SU-DHL-6 (cell line): ENCODE measurements around the gene CHRM5.

Experiments used
- H2AFZ ChIP-seq: fragments of 200-600 bp; sonication (generic); 2 replicates; pipeline ENCODE4 v1.6.1; 2014; ENCODE audit warnings: low read depth, mild to moderate bottlenecking, moderate library complexity, mixed read lengths, antibody characterized with exemption, low read length; ENCODE audit not compliant: severe bottlenecking
- H3F3A ChIP-seq: fragments of 200-600 bp; shearing (Covaris generic); 2 replicates; pipeline ENCODE4 v1.6.0; 2016; ENCODE audit warnings: antibody characterized with exemption, mild to moderate bottlenecking; ENCODE audit not compliant: insufficient read depth
- H3K27ac ChIP-seq: fragments of 200-600 bp; sonication (generic); 2 replicates; pipeline ENCODE4 v1.5.1; 2016; ENCODE audit warnings: low read depth, mild to moderate bottlenecking, low read length, moderate library complexity, mixed read lengths
- H3K27me3 ChIP-seq: fragments of 200-600 bp; sonication (generic), shearing (Covaris generic); 2 replicates; pipeline ENCODE4 v1.6.0; 2014; ENCODE audit warnings: mild to moderate bottlenecking, low read length
- H3K36me3 ChIP-seq: fragments of 200-600 bp; sonication (generic); 2 replicates; pipeline ENCODE4 v1.6.1; 2014; ENCODE audit warnings: mild to moderate bottlenecking, low read length, mixed read lengths
- H3K4me2 ChIP-seq: fragments of 300-600, 200-600 bp; shearing (Covaris generic), sonication (generic); 2 replicates; pipeline ENCODE4 v1.6.0; 2014; ENCODE audit warnings: low read length, low read depth, mild to moderate bottlenecking; ENCODE audit not compliant: poor library complexity, severe bottlenecking
- H3K4me3 ChIP-seq: fragments of 200-600 bp; sonication (generic); 2 replicates; pipeline ENCODE4 v1.5.1; 2014; ENCODE audit warnings: antibody characterized with exemption, low read length, mild to moderate bottlenecking, mixed read lengths; ENCODE audit not compliant: insufficient read depth, poor library complexity, severe bottlenecking
- H3K79me2 ChIP-seq: fragments of 200-600 bp; sonication (generic); 2 replicates; pipeline ENCODE4 v1.6.1; 2014; ENCODE audit warnings: mild to moderate bottlenecking, low read length, moderate library complexity; ENCODE audit not compliant: insufficient read depth
- H3K9ac ChIP-seq: fragments of 200-600 bp; sonication (generic); 2 replicates; pipeline ENCODE4 v1.7.0; 2014; ENCODE audit warnings: mild to moderate bottlenecking, low read length
- H3K9me2 ChIP-seq: fragments of 200-600 bp; sonication (generic); replicated peaks from 2 replicates; pipeline ENCODE4 v1.6.1; 2014; ENCODE audit warnings: low read length; ENCODE audit not compliant: insufficient read depth
- H3K9me3 ChIP-seq: fragments of 200-600 bp; sonication (generic); 2 replicates; pipeline ENCODE4 v1.6.1; 2014; ENCODE audit warnings: low read length, mixed read lengths; ENCODE audit not compliant: insufficient read depth
- H4K20me1 ChIP-seq: fragments of 200-600 bp; sonication (generic); 2 replicates; pipeline ENCODE4 v1.6.1; 2014; ENCODE audit warnings: low read depth, mild to moderate bottlenecking, antibody characterized with exemption, low read length, moderate library complexity, mixed read lengths
- EZH2phosphoT487 ChIP-seq: fragments of 200-600 bp; sonication (generic), shearing (Covaris generic); conservative IDR thresholded peaks from 2 replicates; pipeline ENCODE4 v1.6.1; 2018; ENCODE audit warnings: mild to moderate bottlenecking, antibody characterized with exemption, low read length, moderate library complexity, mixed read lengths
- TF ChIP-seq, protein P1 (sequence below): fragments of 200-600 bp; sonication (generic); IDR thresholded peaks from one replicate; pipeline ENCODE4 v1.5.1; 2017; ENCODE audit warnings: antibody characterized with exemption, mild to moderate bottlenecking, low read length, moderate library complexity; ENCODE audit not compliant: insufficient read depth, poor library complexity, severe bottlenecking

Gene CHRM5

DNA sequence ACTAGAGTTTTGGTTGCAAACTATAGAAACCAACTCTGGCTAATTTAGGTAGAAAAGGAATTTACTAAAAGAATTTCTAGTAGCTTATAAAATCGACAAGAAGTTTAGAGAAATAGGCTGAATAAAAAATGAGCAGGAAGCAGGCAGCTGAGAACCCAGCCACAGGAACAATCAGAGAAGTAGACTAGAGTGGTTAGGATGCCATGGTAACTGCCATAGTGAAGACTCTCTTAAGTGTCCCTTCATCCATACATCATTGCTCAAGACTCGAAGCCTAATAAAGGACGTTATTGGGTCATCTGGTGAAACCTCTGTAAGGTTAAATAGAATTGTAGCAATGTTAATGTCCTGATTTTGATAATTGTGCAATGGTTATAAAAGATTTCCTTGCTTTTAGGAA, 57.0 kb downstream of the CHRM5 start:
- Histone ChIP-seq H3K4me2 (no peak overlapping the region), H3K79me2 (no peaks in the 10 kb centered on the region)
- no peak for TF ChIP-seq EZH2phosphoT487
- TF ChIP-seq, protein P1, sequence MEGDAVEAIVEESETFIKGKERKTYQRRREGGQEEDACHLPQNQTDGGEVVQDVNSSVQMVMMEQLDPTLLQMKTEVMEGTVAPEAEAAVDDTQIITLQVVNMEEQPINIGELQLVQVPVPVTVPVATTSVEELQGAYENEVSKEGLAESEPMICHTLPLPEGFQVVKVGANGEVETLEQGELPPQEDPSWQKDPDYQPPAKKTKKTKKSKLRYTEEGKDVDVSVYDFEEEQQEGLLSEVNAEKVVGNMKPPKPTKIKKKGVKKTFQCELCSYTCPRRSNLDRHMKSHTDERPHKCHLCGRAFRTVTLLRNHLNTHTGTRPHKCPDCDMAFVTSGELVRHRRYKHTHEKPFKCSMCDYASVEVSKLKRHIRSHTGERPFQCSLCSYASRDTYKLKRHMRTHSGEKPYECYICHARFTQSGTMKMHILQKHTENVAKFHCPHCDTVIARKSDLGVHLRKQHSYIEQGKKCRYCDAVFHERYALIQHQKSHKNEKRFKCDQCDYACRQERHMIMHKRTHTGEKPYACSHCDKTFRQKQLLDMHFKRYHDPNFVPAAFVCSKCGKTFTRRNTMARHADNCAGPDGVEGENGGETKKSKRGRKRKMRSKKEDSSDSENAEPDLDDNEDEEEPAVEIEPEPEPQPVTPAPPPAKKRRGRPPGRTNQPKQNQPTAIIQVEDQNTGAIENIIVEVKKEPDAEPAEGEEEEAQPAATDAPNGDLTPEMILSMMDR: no peak

DNA sequence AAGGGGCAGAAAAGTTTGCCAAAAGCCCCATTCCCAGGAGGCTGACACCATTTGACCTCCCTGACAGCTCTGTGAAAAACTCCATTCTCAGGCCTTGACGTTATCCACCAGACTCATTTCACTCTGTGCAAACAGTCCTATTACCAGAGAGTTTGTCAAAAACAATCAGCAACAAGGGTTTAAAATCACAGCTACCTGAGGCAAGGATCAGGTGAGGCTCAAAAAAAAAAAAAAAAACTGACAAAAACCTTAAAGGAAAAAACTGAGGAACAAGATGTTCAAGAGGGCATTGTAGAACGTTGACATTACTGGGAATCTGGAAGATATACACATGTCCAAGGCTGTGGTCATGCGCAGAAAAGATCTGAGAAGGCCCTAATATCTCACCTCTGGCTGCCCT, 59.3 kb downstream of the CHRM5 start:
- no peaks in the 10 kb centered on the region for H3K79me2 ChIP-seq
- TF ChIP-seq, protein P1: no peak
- TF ChIP-seq EZH2phosphoT487: no peak
- H3K4me3 ChIP-seq: no peak overlapping the region
- H2AFZ ChIP-seq: no peak overlapping the region
- H4K20me1 ChIP-seq: 0 out of 2 replicates have a peak, but pooled peaks cover 3% of the 10 kb centered on the region
- no peak overlapping the region for H3K9ac ChIP-seq
- no peaks in the 10 kb centered on the region for H3K27me3 ChIP-seq
- no peak overlapping the region for H3K4me2 ChIP-seq
- H3K9me2 ChIP-seq: no peaks in the 10 kb centered on the region
- H3K9me3 ChIP-seq: no peaks in the 10 kb centered on the region
- H3K36me3 ChIP-seq: no peaks in the 10 kb centered on the region
- no peak overlapping the region for H3K27ac ChIP-seq
- no peaks in the 10 kb centered on the region for H3F3A ChIP-seq

More for the DNA sequence above, 57.0 kb downstream of the CHRM5 start:
- no peaks in the 10 kb centered on the region for H3F3A ChIP-seq
- no peaks in the 10 kb centered on the region for H3K9me3 ChIP-seq
- H3K9me2 ChIP-seq: no peaks in the 10 kb centered on the region
- no peaks in the 10 kb centered on the region for H3K36me3 ChIP-seq
- H4K20me1 ChIP-seq: 0 out of 2 replicates have a peak, but pooled peaks cover 3% of the 10 kb centered on the region
- H2AFZ ChIP-seq: no peak overlapping the region
- no peak overlapping the region for H3K4me3 ChIP-seq
- no peak overlapping the region for H3K9ac ChIP-seq
- H3K27me3 ChIP-seq: no peaks in the 10 kb centered on the region
- H3K27ac ChIP-seq: no peak overlapping the region

DNA sequence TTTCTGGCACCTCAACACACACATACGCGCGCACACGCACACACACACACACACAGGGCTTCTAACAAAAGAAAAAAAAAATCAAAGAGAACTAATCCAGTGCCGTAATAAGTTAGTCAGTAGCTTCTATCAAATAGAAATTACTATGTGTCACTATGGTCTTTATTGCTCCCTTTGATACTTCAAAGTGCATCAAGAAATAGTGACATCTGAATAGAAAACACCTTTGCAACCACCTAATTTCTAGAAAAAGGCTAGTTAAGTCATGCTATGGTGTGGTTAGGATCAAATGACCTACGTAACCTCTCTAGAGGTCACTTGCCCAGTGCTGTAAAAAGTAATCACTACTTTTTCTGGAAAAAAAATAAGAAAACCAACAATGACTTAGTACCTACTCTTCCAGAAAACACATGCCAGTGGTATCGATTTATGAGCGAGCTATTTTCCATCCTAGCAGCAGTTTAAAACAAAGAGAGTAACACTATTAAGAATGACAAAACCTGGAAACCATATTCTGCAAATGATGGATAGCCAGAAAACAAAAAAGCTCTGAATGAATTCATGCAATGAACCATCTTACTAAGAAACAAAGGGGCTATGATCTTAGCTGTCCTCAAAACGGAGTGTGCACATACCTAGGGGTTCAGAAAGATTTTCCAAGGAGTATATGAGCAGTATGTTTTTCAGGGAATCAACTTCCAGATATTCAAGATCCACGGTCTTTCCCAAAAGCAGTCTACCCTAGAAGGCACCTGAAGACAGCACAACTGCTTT, 63.9 kb downstream of the CHRM5 start:
- Histone ChIP-seq H4K20me1 (no peaks in the 10 kb centered on the region), H3K4me3 (no peak overlapping the region), H3K9me2 (no peaks in the 10 kb centered on the region), H3K27ac (no peak overlapping the region), H2AFZ (no peak overlapping the region), H3K9me3 (no peaks in the 10 kb centered on the region), H3F3A (no peaks in the 10 kb centered on the region), H3K9ac (no peak overlapping the region), H3K79me2 (peaks cover 3% of the 10 kb centered on the region; the same call in 1 of the 2 replicates), H3K36me3 (no peaks in the 10 kb centered on the region), H3K4me2 (no peak overlapping the region), H3K27me3 (no peaks in the 10 kb centered on the region)
- no peak for TF ChIP-seq EZH2phosphoT487
- TF ChIP-seq, protein P1: no peak
